SK-N-DZ (cell line): ENCODE measurements around the gene IRX4.
"Not testable (repeated sequence)": the region's sequence is repeated elsewhere in the genome, so short reads cannot be mapped to it uniquely, and the experiment has no call there.

Experiments used
- DNase-seq: peaks from one replicate; pipeline ENCODE4 v3.0.0-alpha.2; 2015; ENCODE audit warnings: low spot score

Gene IRX4

DNA sequence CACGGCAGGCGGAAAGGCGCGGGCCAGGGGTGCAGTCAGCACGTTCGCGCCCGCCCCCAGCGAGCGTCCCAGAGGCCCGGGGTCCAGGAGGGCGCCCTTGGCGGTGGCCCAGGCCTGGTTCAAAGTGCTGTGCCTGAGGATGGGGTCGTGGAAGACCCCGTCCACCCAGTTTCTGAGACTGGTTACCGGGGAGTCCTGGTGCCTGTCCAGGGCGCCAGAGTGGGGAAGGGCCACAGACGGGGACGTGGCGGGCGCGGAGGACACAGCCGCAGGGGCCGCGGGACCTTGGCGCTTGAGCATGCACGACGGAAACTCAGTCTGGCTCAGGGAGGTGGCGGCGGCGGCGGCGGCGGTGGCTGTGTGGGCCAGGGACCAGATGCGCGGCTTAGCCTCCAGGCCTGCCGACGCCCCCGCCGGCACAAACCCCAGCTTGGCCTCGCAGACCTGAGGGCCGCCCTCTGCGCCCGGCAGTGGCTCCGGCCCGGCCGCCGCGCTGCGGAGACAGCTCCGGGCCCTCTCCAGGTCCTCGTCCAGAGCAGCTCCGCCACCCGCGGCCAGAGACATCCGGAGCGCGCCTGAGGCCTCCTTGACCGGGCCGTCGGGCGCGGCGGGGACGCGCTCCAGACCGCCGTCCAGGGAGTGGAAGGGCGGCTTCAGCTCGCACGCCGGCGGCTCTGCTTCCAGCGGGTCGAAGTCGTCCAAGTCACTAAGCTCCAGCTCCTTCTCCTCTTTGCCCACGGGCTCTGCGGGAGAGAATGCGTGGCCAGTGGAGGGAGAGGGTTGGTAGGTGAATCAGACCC lies 4.5 kb downstream of the IRX4 start:
- DNase-seq, result no peak

DNA sequence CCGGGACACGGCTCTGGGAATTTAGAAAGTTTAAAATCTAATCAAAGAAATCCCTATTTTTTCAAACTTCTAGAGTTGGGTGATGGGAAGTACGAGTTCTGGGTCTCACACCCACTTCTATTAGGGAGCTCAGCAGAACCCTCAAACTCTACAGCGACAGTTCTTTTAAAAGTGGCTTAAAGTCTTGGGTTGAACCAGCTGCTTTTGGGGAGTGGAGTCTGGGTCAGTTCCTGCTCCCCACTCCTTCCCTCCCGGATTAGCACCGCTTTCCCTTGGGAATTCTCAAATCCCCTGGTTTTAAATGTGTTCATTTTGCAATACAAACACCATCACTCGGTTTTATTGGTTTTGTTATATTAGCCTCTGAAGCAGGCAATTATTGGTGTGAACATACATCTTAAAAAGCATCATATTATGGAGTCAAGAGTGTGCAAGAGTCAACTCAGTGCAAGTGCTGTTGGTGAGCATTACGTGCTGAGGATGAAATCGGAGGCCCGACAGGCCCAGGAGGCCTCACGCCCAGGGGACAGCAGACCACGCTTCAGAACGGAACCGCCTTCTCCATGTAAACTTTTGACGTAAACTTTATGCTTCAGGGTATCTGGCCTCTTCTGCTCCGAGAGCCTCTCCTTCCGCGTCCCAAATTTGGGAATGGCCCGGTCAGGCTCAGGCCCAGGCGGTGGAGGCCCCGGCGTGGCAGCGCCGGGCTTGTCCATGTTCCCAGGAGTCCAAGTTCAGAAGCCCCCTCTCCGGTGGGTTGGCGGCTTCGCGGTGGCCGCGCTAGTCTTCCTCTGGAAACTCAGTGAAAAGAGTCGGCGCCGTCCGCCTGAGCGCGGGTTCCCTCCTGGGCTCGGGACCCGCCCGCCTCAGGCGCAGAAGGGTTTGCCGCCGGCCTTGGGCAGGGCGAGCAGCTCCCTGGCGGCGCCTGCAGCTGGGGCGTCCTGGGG lies 5.3 kb downstream of the IRX4 start:
- DNase-seq, result no peak

DNA sequence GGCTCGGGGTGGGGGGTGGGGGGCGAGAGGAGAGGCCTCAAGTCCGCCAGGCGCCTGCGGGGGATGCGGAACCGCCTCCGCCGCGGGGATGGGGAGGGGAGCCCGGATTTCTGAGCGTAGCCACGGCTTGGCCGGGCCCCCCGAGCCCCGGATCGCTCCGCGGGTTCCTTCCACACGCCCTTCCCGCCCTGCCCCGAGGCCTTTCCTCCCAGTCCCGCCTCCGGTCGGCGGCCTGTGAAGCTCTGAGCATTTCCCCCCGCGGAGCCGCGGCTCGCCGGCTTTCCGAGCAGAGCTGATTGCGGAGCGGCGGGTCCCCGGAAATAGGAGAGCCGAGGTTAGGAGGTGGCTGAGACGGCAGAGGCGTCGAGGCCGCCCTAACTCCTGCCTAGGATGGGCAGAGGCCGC lies 6.1 kb downstream of the IRX4 start:
- no peak for DNase-seq

DNA sequence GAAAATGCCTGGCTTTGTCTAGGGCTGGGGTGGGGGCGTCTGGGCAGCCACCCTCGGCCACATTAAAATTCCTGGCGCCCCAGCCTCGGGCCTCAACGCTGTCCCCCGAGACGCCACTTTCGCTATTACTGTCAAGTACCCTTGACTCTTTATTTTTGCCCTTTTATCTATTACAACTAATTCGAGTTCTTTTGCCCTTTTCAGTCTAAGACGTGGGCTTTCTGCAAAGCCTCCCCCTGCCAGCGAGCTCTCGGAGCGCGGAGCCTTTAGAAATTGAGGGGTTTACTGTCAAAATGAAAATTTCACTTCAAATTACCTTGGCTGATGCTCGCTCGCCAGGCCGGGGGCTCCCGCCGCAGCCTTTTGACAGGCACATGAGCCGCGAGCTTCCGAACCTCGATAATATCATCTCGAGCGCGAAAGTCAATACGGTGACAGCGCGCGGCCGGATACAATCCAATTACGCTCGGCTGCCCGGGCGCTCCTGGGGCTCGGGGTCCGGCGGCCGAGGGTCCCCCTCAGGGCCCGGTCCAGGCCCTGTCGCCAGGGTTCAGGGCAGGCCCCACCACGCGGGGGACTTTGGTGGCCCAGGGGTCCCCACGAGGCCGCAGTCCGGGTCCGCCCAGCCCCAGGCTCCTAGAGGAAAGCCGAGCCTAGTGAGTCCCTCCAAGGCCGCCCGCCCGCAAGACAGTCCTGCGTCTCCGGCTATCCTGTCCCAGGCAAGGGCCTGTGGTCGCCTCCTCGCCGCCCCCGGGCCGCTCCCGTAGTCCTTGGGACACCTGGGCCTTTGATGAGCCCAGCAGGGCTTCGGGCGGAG lies 6.7 kb downstream of the IRX4 start:
- DNase-seq, result no peak

DNA sequence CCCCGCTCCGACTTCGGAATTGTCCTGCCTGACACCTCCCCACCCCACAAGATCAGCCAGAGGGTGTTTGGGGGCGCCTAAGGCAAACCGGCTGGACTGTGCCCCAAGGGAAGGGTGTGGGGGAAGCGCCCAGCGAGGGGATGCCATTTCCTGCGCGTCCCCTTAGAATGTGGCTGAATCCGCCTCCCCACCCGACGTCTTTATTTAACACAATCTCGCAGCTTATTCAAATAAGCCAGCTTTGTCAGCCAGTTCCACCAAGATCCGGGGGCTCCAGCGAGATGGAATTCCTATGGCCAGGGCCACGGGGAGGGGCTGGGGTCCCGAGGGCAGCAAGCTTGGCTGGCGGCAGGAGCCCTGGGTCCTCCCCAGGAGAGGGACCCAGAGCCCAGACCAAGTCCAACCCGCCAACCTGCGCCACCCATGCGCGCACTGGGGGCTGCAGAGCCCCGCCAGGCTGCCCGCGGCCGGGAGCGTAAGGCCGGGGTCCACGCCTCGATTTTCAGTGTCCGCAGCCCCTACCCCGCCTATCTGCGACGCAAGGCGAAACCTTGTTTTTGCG lies 7.4 kb downstream of the IRX4 start:
- no peak for DNase-seq

DNA sequence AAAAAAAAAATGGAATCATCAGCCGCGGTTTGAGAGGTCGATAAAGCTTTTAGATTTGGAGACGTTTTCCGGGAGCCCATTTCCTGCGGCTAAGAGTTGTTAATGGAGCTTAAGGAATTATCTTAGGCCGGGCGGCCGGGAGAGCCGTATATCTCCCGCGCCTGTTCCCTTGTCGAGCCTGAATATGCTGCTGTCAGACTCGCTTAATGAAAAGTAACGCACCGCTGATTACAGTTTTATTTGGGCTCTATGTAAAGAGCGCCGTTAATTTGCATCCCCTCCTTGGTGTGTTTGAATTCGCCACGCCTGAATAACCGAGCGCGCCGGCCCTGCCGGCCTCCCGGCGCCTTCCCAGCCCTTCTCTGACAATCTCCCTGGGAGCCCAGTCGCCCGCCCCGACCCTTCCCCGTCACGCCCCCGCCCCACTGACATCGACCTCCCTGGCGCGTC lies 7.9 kb downstream of the IRX4 start:
- no peak for DNase-seq

DNA sequence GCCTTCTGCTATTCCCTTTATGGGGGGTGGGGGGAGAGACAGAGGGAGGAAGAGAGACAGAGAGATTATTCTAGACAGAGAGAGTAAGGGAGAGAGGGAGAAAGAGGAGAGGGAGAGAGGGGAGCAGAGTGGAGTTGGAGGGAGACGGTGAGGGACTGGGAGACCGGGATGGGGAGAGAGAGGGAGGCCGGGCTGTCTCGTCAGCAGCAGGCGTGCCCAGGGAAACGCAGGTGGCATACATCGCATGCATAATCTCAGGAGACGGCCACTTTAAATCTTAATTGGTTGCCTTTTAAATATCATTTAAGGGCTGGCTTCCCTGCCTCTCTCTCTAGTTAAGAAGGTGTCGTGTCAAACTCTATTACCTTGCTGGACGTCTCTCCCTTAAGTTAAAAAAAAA lies 8.4 kb downstream of the IRX4 start:
- DNase-seq, result no peak

DNA sequence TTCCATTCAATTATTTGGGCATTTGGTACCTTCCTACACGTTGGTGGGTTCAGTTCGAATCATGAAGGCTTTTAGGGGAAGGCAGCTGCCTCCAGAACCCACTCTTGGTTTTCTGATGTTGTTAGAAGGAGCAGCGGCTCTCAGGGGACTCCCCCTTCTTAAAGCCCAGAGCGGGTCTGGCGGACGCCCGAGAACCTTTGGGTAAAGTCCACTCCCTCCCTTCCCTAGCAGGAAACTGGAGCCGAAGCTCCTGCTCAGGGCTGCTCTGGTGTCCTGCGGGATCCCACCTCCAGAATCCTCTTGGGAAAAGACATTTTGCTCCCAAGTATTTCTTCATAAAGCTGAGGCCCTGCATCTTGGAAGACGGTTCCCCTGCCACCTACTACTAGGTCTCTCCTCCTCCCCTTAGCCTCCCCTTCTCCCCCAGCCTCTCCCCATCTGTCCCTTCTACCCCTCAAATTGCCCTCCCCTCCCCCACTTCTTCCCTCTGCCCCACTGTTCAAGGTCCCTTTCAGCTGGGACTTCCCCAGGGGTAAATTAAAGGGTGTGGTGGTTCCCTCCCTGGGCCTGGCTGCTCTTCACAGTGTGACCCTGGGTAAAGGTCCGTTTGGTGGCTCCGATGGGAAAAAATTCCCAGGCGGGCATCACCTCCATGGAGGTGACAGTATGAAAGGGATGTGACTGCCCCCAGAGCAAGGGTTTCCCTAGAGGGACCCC lies 9.3 kb downstream of the IRX4 start:
- no peak for DNase-seq

DNA sequence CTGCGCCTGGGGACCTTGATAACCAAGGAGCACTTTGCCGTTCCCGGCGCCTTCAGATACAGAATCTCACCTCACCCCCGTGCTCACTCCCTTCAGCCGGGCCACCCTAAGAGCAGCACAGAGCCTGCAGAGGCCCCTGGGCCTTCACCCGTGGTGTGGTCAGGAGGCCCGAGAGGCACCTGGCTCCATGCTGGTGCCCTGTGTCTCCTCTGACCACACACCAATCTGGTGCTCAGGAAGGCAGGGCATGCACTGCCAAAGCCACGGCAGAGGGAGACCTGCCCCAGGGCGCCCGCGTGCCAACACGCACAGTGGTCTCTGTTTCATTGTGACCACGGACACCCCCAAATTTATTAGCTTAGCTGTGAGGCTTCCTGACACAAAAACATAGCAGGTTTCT lies 11.3 kb downstream of the IRX4 start:
- DNase-seq, result no peak

DNA sequence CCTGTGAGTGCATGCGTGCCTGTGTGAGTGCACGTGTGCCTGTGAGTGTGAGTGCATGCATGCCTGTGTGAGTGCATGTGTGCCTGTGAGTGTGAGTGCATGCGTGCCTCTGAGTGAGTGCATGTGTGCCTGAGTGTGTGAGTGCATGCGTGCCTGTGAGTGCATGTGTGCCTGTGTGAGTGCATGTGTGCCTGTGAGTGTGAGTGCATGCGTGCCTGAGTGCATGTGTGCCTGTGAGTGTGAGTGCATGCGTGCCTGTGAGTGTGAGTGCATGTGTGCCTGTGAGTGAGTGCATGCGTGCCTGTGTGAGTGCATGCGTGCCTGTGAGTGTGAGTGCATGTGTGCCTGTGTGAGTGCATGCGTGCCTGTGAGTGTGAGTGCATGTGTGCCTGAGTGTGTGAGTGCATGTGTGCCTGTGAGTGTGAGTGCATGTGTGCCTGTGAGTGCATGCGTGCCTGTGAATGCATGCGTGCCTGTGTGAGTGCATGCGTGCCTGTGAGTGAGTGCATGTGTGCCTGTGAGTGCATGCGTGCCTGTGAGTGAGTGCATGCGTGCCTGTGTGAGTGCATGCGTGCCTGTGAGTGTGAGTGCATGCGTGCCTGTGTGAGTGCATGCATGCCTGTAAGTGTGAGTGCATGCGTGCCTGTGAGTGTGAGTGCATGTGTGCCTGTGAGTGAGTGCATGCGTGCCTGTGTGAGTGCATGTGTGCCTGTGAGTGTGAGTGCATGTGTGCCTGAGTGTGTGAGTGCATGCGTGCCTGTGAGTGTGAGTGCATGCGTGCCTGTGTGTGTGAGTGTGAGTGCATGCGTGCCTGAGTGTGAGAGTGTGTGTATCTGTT lies 12.1 kb downstream of the IRX4 start:
- DNase-seq, result not testable (repeated sequence)

DNA sequence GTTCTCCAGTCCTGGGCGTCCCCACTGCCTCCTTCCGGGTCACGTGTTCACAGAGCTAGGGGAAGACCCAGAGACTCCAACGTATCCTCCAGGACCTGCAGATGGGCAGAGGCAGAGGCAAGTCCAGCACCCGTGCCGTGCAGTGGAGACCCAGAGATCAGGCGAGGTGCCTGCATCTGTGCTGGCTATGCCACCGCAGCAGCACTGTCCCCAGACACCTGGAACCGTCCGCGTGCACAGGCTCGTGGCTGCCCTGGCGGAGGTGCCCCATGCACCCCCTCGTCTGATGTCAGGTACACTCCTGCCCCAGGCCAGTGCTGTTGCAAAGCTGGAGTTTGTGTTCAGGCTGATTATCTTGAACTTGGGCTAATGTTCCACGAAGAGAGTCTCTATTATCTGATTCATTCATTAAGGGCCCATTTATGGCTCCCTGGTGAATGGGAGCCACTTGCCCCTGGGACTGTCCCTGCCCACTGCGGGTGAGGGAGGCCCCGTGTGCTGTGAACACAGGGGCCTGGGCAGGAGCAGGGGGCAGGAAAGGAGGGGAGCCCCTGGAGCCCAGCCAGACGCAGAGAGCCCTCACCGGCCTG lies 13.7 kb downstream of the IRX4 start:
- DNase-seq, result no peak

DNA sequence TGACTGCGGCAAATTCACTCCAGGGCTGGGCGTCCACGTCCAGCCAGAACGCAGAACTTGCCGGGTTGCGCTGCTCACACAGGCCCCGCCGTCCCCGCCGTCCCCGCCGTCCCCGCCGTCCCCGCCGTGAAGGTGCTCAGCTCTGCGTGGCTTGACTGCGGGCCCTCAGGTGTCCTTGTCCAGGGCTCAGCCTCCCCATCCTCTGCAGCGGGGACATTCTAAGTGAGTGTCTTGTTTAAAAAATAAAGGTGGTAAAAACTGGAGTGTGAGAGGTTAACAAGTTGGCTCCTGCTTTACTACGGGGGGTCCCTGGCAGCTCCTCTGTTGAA lies 14.9 kb downstream of the IRX4 start:
- DNase-seq, result no peak

DNA sequence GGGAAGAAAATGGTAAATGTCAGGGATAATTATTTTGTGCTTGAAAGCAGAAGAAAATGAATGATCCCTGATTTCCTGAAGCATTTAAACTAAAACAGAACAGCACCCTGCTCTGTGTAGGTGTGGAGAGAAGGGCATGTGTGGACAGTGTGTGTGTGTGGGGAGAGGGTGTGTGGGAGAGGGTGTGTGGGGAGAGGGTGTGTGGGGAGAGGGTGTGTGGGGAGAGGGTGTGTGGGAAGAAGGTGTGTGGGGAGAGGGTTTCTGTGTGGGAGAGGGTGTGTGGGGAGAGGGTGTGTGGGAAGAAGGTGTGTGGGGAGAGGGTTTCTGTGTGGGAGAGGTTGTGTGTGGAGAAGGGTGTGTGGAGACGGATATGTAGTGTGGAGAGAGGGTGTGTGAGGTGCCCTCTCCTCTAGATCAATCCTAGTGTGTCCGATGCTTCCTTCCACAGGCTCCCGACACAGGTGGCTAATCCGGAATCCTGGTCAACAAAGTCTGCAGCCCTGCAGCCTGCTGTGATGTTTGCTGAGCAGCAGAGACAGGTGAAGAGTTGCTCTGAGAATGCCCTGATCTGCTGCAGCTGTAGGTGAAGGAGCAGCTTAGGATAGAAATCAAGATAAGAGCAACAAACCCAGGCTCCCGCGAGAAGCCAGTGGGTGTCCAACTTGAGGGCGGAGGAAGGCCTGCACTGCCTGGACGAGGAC lies 15.5 kb downstream of the IRX4 start:
- DNase-seq, result no peak

DNA sequence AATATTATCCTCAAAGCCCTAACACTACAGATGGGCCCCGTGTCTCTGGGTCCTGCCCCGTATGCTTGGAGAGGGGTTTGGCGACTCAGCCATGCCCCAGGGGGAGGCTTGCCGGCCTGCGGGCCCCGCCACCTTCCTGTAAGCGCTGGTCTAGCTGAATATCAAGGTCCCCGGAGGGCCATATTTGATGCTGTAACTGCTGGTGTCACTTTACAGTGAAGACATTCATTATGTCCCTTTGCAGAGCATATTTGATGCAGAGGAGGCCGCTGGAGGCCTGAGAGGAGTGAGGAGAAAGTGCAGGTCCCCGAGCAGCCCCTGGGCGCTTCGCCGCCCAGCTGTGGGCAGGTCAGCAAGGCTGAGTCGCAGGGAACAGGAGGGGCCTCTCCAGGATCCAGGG lies 16.8 kb downstream of the IRX4 start:
- DNase-seq, result no peak

DNA sequence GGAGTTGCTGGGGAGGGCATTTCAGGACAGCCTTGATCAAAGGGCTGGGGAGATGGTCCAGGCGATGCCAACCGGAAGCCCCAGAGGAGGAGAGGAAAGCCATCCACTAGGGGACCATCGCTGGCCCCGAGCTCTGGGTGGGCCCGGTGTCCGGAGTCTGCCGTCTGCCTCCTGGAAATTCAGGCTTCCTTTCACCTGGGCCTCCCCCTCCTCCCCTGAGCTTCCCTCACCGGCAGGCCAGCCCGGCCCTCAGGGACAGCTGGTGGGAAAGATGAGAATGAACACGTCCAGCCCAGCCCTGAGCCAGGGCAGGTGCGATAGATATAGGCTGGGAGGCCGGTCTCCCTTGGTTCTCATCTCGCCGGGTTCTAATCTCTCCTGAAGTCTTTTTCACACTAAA lies 17.2 kb downstream of the IRX4 start:
- DNase-seq, result no peak

DNA sequence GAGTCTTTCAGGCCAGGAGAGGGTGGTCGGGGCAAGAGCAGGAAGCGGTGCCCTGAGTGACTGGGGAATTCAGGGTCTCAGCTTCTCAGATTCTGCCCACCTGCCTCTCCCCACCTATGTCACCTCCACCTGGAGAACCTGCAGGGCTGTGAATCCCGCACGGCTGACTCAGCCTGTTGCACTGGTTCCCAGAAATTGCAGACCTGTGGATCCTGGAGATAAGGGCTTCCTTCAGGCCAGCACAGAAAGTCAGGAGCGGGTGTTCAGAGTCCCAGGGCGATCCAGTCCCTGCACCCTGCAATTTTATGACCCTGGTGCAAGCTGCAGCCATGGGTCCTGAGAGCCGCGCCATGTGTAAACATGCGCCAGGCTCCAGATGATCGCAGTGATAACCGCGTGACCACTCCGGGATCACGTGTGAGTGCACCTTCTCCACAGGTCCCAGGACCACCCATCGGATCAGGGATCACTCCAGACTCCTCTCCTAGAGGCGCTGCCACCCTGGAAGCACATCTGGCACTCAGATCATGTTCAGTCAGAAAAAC lies 17.8 kb downstream of the IRX4 start:
- DNase-seq, result no peak

DNA sequence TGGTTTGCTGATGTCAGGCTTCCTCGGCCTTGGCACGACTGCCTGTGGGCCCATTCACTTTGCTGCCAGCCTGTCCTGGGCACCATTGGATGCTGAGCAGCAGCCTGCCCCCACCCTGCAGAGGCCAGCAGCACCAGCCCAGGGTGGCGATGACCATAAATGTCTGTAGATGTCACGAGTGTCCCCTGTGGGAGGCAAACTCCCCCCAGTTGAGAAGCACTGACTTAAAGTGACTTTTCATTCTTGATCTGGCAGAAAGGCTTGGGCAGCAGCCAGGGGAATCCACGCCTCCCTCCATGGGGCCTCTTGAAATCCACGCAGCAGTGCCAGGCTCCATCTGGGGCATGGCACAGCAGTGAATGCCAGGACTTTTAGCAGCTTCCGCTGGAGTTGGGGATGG lies 21.8 kb downstream of the IRX4 start:
- DNase-seq, result no peak

DNA sequence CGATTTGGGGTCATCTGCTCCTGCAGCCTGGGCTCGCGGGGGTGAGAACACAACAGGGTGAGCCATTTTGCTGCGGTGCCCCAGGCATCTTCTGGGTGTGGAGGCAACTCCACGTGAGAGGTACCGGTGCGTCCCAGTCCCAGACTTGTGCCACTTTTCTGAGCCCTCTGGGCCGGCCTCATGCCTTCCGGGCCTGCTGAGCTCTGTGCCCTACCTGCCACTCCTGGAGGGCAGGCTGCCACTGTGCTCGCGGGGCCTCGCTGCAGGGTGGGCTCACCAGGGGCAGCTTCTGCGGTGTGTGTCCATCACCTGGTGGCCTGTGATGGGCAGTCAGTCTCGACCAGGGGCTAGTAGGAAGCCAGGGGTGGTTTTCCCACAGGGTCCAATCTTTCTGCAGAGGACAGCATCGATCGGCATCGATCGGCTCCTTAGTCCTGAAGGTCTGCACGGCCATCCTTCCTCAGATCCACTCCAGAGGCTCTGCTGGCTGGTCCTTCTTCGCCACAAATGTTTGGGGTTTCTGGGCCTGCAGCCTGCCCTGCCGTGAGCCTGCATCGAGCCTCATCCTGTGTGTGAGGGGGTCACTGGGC lies 22.6 kb downstream of the IRX4 start:
- DNase-seq, result no peak
